K562 (cell line): ENCODE measurements around the gene ARHGAP12. TPM values are rescaled to one million over a fixed set of nuclear protein-coding genes. Genes with fewer than 3 reads are reported as not detected.

ENCODE experiments used
- ATAC-seq: fragments of 200-7000 bp; cut with Tn5 transposase; 3 replicates; pipeline ENCODE4 v1.9.1; 2020; ENCODE audit warnings: moderate library complexity
- BruUV-seq: library from RNA; stranded (reverse); fragments of 400-500 nt; replicated peaks from 2 replicates; lab custom pipeline; 2021; lab: Mats Ljungman, UMichigan
- CTCF ChIA-PET: fragments of 300-600 bp; formaldehyde crosslinking; extraction: SDS; loops from one replicate; lab custom pipeline; 2021; ENCODE audit warnings: low intra/inter-chr PET ratio; lab: Yijun Ruan, JAX
- POLR2A ChIA-PET: fragments of 300-600, 350-650 bp; sonication (Branson Sonifier 250); formaldehyde crosslinking; extraction: SDS; loops from one replicate; lab custom pipeline; 2021; ENCODE audit warnings: antibody characterized with exemption, inconsistent platforms; lab: Yijun Ruan, JAX
- DNase-seq, 4 experiments: peaks; one replicate each; pipeline versions ENCODE4 v3.0.0 to v3.0.0-alpha.2; 2011 to 2018; ENCODE audit warnings: low spot score in 3 of 4, mixed read lengths in 3 of 4; ENCODE audit errors: extremely low read depth in 1 of 4
- FAIRE-seq: peaks from 2 replicates; lab custom pipeline; 2011; peaks lifted over from hg19 to GRCh38; lab: Jason Lieb, UNC
- H2AFZ ChIP-seq: 2 replicates; pipeline ENCODE4 v1.6.0; 2011; ENCODE audit warnings: low read depth, low read length, control low read depth, inconsistent platforms
- H3K27ac ChIP-seq: fragments of 200-600 bp; 3 replicates; pipeline ENCODE4 v1.8.0; 2011; ENCODE audit warnings: low read depth, mild to moderate bottlenecking, control low read depth, inconsistent platforms, low read length, moderate library complexity, mixed read lengths; ENCODE audit errors: extremely low read depth
- H3K27me3 ChIP-seq, 2 experiments: fragments of 300-600 bp in 1 of 2; 2 replicates in 1 of 2; 3 replicates in 1 of 2; pipeline versions ENCODE4 v1.6.0 to v1.8.0; 2011; ENCODE audit warnings: inconsistent platforms in 2 of 2, low read length in 2 of 2, mild to moderate bottlenecking in 1 of 2, mixed read lengths in 1 of 2, moderate library complexity in 1 of 2; ENCODE audit not compliant: control insufficient read depth in 2 of 2, insufficient read depth in 2 of 2
- H3K36me3 ChIP-seq: fragments of 300-600 bp; 3 replicates; pipeline ENCODE4 v1.8.0; 2011; ENCODE audit warnings: mild to moderate bottlenecking, low read length, inconsistent platforms; ENCODE audit not compliant: control insufficient read depth, insufficient read depth
- H3K4me1 ChIP-seq, 2 experiments: fragments of 200-600 bp in 1 of 2; replicated peaks in 1 of 2; 2 replicates in 1 of 2; 3 replicates in 1 of 2; pipeline versions ENCODE4 v1.5.1 to v1.8.0; 2011; ENCODE audit warnings: inconsistent platforms in 2 of 2, low read length in 2 of 2, mild to moderate bottlenecking in 1 of 2, mixed read lengths in 1 of 2, moderate library complexity in 1 of 2; ENCODE audit not compliant: control insufficient read depth in 2 of 2, insufficient read depth in 2 of 2
- H3K4me2 ChIP-seq: 2 replicates; pipeline ENCODE4 v1.6.1; 2011; ENCODE audit warnings: low read length, control low read depth, inconsistent platforms, mixed read lengths; ENCODE audit not compliant: insufficient read depth
- H3K4me3 ChIP-seq: fragments of 200-600 bp; sonication (generic), shearing (Covaris generic); 2 replicates; pipeline ENCODE4 v1.5.1; 2016; ENCODE audit warnings: control low read depth, inconsistent platforms
- H3K79me2 ChIP-seq: fragments of 200-600 bp; 3 replicates; pipeline ENCODE4 v1.8.0; 2011; ENCODE audit warnings: low read length, inconsistent platforms; ENCODE audit not compliant: control insufficient read depth, insufficient read depth
- H3K9ac ChIP-seq, 2 experiments: 2 replicates each; pipeline versions ENCODE4 v1.6.0 to v1.6.1; 2011; ENCODE audit warnings: low read depth in 2 of 2, low read length in 2 of 2, control low read depth in 1 of 2, inconsistent platforms in 1 of 2, mild to moderate bottlenecking in 1 of 2, mixed read lengths in 1 of 2; ENCODE audit not compliant: insufficient read depth in 1 of 2
- H3K9me1 ChIP-seq: one replicate; pipeline ENCODE4 v1.6.0; 2011; ENCODE audit warnings: inconsistent platforms, mild to moderate bottlenecking, low read length, moderate library complexity; ENCODE audit not compliant: control insufficient read depth, insufficient read depth
- H3K9me3 ChIP-seq: replicated peaks from 2 replicates; pipeline ENCODE4 v1.5.1; 2011; ENCODE audit warnings: low read depth, low read length, inconsistent platforms; ENCODE audit not compliant: control insufficient read depth, insufficient read depth
- H4K20me1 ChIP-seq: replicated peaks from 2 replicates; pipeline ENCODE4 v1.6.1; 2011; ENCODE audit warnings: low read length, inconsistent platforms, mixed read lengths; ENCODE audit not compliant: control insufficient read depth, insufficient read depth
- CLOCK ChIP-seq: fragments of 250-450 bp; sonication (Bioruptor Pico); IDR thresholded peaks from 2 replicates; pipeline ENCODE4 v1.4.0; 2020; ENCODE audit warnings: mild to moderate bottlenecking, moderate library complexity, borderline replicate concordance
- FOXP1 ChIP-seq: sonication (generic); formaldehyde crosslinking; IDR thresholded peaks from 2 replicates; pipeline ENCODE4 v1.8.0; 2022; ENCODE audit warnings: mild to moderate bottlenecking, missing genetic modification reagents
- HNRNPL ChIP-seq: fragments of 200-400 bp; formaldehyde crosslinking; IDR thresholded peaks from 2 replicates; pipeline ENCODE4 v1.6.1; 2017; ENCODE audit warnings: low read depth, mild to moderate bottlenecking, low read length
- MBD1 ChIP-seq: fragments of 250-450 bp; sonication (Bioruptor Pico); IDR thresholded peaks from 2 replicates; pipeline ENCODE4 v1.8.0; 2022; ENCODE audit warnings: inconsistent platforms
- PHTF2 ChIP-seq: fragments of 250-450 bp; sonication (Bioruptor Pico); IDR thresholded peaks from 2 replicates; pipeline ENCODE4 v1.5.0; 2021; ENCODE audit warnings: mild to moderate bottlenecking
- TCF7 ChIP-seq: sonication (generic); IDR thresholded peaks from 2 replicates; pipeline ENCODE4 v1.6.1; 2016; ENCODE audit warnings: antibody characterized with exemption, borderline replicate concordance
- ZFP36 ChIP-seq: fragments of 150-350 bp; IDR thresholded peaks from 2 replicates; pipeline ENCODE4 v1.6.1; 2018; ENCODE audit warnings: low read length, low read depth; ENCODE audit not compliant: partially characterized antibody
- ZMIZ1 ChIP-seq, 2 experiments: fragments of 150-350 bp in 1 of 2; IDR thresholded peaks; 2 replicates each; pipeline ENCODE4 v1.6.1; 2012 to 2016; ENCODE audit warnings: low read depth in 2 of 2, low read length in 2 of 2, mild to moderate bottlenecking in 1 of 2, moderate library complexity in 1 of 2
- ZNF354B ChIP-seq: fragments of 250-450 bp; sonication (Bioruptor Pico); IDR thresholded peaks from 2 replicates; pipeline ENCODE4 v1.4.0; 2020
- WGBS: fragments of 100-300 bp; shearing (Covaris generic); methylation state at CpG from one replicate; pipeline ENCODE4 v1.1.6; 2016; ENCODE audit warnings: low coverage, mixed read lengths; ENCODE audit not compliant: insufficient coverage; ENCODE audit errors: missing lambda C conversion rate; 5-methylcytosine and 5-hydroxymethylcytosine counted together
- in situ Hi-C: fragments of 300-500 bp; cut with MboI; formaldehyde crosslinking; loops from 4 replicates; pipeline ENCODE4 v1.15.0; 2018; ENCODE audit warnings: inconsistent platforms, mixed read lengths
- intact Hi-C: fragments of 100-400 bp; cut with micrococcal nuclease; formaldehyde crosslinking; loops from 2 replicates; pipeline ENCODE4 v1.14.2; 2022
- polyA plus RNA-seq, 8 experiments: library from polyadenylated mRNA; depleted of rRNA in 4 of 8; stranded (reverse) in 5 of 8; unstranded in 3 of 8; fragments of >200 nt; fragmentation: Nextera tagmentation in 2 of 8; fragmentation: Illumina TruSeq in 1 of 8; extraction: Ambion mirVana in 2 of 8; extraction: Trizol in 1 of 8; gene quantifications; 2 replicates each; pipeline versions ENCODE4 v1.2.1 to v1.2.3, GENCODE V29; 2011 to 2014; ENCODE audit warnings: inconsistent platforms in 1 of 8, missing spikeins in 1 of 8
- total RNA-seq, 7 experiments: library from RNA; depleted of rRNA in 6 of 7; stranded (reverse); fragments of >200 nt in 6 of 7; fragmentation: Illumina TruSeq in 2 of 7; extraction: Trizol in 2 of 7; gene quantifications; 2 replicates each; pipeline versions ENCODE4 v1.2.1 to v1.2.3, GENCODE V29; 2011 to 2021; ENCODE audit warnings: low replicate concordance in 1 of 7

The ARHGAP12 gene
- total and polyA plus RNA-seq, 9 of the 15 experiments (the other 6 are each of a cell fraction or from before 2014, with no cell fraction given), result 4.4 to 18.7 (median 10.1) TPM

GRCh38 chr10:31778627-31779026, 150.0 kb downstream of the ARHGAP12 start:
- H3K36me3 ChIP-seq, result no peaks in the 10 kb centered on the region
- H3K4me1 ChIP-seq, result no peaks in the 10 kb centered on the region
- TF ChIP-seq PHTF2 (CRISPR knock-in tag) (no peak), ZFP36 (no peak), MBD1 (CRISPR knock-in tag) (no peak), TCF7 (no peak), ZNF354B (CRISPR knock-in tag) (no peak), ZMIZ1 (IDR thresholded peaks at IDR 0.05; ENCODE audit: low read depth in 2 of 2, low read length in 2 of 2) (no peak), CLOCK (CRISPR knock-in tag) (no peak), HNRNPL (no peak), FOXP1 (CRISPR knock-in tag) (no peak)
- TF ChIP-seq, all 486 proteins: peak for 0
- no peak overlapping the region for H3K9ac ChIP-seq
- ATAC-seq, result no peak
- in situ Hi-C loops, result loop anchor here (25.0 kb wide), 1 partner anchor 1041 kb away; no protein-coding TSS in a partner anchor
- CTCF ChIA-PET, result no interaction called here
- 0% methylated on average over 3 of the region's 3 CpGs for WGBS
- no peak overlapping the region for H3K27ac ChIP-seq
- no TSS peak for BruUV-seq
- H3K4me3 ChIP-seq, result no peak overlapping the region
- intact Hi-C loops, result no loop called here
- FAIRE-seq, result no peak
- H3K4me2 ChIP-seq, result no peak overlapping the region
- no peaks in the 10 kb centered on the region for H3K9me1 ChIP-seq
- H2AFZ ChIP-seq, result no peak overlapping the region
- POLR2A ChIA-PET, result interaction anchor here (0.6 kb wide), 1 partner anchor 12 kb away, joined by 3 read pairs; no protein-coding TSS in a partner anchor
- no peak for DNase-seq
- H4K20me1 ChIP-seq, result no peaks in the 10 kb centered on the region
- H3K79me2 ChIP-seq, result no peaks in the 10 kb centered on the region
- 0 out of 2 replicates have a peak, but pooled peaks cover 2% of the 10 kb centered on the region for H3K9me3 ChIP-seq
- H3K27me3 ChIP-seq, result peaks cover 2 to 18% of the 10 kb centered on the region in 2 experiments
